ENCODE measurements around the gene ALPK1. TPM values are rescaled to one million over a fixed set of nuclear protein-coding genes. Genes with fewer than 3 reads are reported as not detected.

The ALPK1 gene
- total and polyA plus RNA-seq, 2 donors (not counting 1 experiment from before 2014, with no cell fraction given) = 5.5 to 27.2 TPM

DNA sequence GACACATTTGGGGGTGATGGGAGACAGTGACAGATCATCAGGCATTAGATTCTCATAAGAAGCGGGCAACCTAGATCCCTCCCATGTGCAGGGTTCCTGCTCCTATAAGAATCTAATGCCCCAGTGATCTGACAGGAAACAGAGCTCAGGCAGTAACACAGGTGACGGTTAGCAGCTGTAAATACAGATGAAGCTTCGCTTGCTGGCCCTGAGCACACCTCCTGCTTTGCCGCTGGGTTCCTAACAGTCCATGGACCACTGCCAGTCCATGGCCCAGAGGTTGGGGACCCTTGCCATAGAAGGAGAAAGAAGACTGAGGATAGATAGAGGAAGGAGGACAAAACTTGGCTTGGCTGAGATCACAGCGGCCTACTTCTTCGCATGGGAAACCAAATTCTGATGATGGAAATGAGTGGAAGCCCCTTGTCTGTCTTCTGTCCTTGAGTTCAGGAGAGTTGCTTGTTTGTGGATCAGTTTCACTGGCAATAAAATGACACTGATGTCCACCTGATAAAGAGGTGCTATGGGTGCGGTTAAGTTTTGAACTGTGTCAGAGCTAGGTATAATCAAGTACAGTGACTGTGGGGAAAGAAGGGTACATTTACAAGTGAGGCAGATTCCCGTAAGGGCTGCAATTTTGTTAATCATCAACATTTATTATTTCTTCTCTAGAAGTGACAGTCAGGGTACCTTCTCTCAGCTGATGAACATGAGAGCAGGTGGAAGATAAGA lies 9.7 kb upstream of the ALPK1 start:
- Histone ChIP-seq H3K4me1 (ENCODE audit: control insufficient read depth in 2 of 2, insufficient read depth in 2 of 2, low read length in 2 of 2) (peaks cover 49 to 63% of the 10 kb centered on the region in 2 donors), H3K9ac (ENCODE audit: low read length) (peak overlapping the region; percentile 90), H3K27me3 (replicated peaks in 1 of 4; ENCODE audit: control extremely low read depth in 1 of 4, control insufficient read depth in 3 of 4, insufficient read depth in 4 of 4, low read length in 3 of 4) (no peaks in the 10 kb centered on the region), H3K79me2 (ENCODE audit: control insufficient read depth, insufficient read depth, low read length) (peaks cover 44% of the 10 kb centered on the region), H3K9me3 (ENCODE audit: control extremely low read depth in 1 of 3, control insufficient read depth in 2 of 3, insufficient read depth in 1 of 3, low read length in 2 of 3) (peaks cover 2 to 11% (median 5%) of the 10 kb centered on the region in 3 donors), H3K36me3 (replicated peaks in 1 of 2; ENCODE audit: control extremely low read depth in 1 of 2, control insufficient read depth in 1 of 2, extremely low read depth in 1 of 2, insufficient read depth in 2 of 2, low read length in 1 of 2) (no peaks in the 10 kb centered on the region), H4K20me1 (ENCODE audit: control insufficient read depth, insufficient read depth, low read length, poor library complexity, severe bottlenecking) (no peaks in the 10 kb centered on the region), H3K27ac (ENCODE audit: low read length in 2 of 2) (peak overlapping the region; percentile 85 to 95), H3K4me3 (ENCODE audit: control extremely low read depth in 1 of 5, extremely low read depth in 1 of 5, insufficient read depth in 1 of 5, low read depth in 2 of 5, low read length in 4 of 5) (peak overlapping the region in 3 of 5 experiments; percentile 12 to 89 (median 40)), H2AFZ (ENCODE audit: insufficient read depth, low read depth, low read length, poor library complexity, severe bottlenecking) (peak overlapping the region; percentile 59), H3K4me2 (replicated peaks; ENCODE audit: low read depth, low read length, poor library complexity, severe bottlenecking) (peak overlapping the region; percentile 91)
- peak overlapping the region; percentile 99 for H3K27ac Mint-ChIP-seq
- intact Hi-C loops (cut with micrococcal nuclease) = loop anchor here (10.0 kb wide), 1 partner anchor 1277 kb away; no protein-coding TSS in a partner anchor
- peaks cover 65% of the 10 kb centered on the region for H3K4me1 Mint-ChIP-seq
- peak overlapping the region; percentile 87 for H3K4me3 Mint-ChIP-seq
- TF ChIP-seq, protein P1, sequence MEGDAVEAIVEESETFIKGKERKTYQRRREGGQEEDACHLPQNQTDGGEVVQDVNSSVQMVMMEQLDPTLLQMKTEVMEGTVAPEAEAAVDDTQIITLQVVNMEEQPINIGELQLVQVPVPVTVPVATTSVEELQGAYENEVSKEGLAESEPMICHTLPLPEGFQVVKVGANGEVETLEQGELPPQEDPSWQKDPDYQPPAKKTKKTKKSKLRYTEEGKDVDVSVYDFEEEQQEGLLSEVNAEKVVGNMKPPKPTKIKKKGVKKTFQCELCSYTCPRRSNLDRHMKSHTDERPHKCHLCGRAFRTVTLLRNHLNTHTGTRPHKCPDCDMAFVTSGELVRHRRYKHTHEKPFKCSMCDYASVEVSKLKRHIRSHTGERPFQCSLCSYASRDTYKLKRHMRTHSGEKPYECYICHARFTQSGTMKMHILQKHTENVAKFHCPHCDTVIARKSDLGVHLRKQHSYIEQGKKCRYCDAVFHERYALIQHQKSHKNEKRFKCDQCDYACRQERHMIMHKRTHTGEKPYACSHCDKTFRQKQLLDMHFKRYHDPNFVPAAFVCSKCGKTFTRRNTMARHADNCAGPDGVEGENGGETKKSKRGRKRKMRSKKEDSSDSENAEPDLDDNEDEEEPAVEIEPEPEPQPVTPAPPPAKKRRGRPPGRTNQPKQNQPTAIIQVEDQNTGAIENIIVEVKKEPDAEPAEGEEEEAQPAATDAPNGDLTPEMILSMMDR (IDR thresholded peaks at IDR 0.05) = no peak
- no peak for TF ChIP-seq EZH2 (IDR thresholded peaks at IDR 0.05; ENCODE audit: borderline replicate concordance, insufficient read depth, low read depth, low read length, poor library complexity, severe bottlenecking)
- ChIA-PET POLR2A (interaction anchor here (0.6 to 2.4 kb wide), 5 partner anchors 10 to 55 kb away, joined by 3 to 11 read pairs (median 5); partner anchors contain the start of genes ALPK1 and AP1AR), CTCF (interaction anchor here (0.7 to 9.2 kb wide), 4 partner anchors 34 to 55 kb away, joined by 4 to 65 read pairs (median 8); no protein-coding TSS in a partner anchor)
- ATAC-seq (ENCODE audit: low read depth) (no peak), DNase-seq (peak; percentile 66)
- no peaks in the 10 kb centered on the region for H3K27me3 Mint-ChIP-seq
- 23% methylated on average over 6 of the region's 8 CpGs for whole genome bisulfite sequencing (ENCODE audit: insufficient coverage)
- peaks cover 3% of the 10 kb centered on the region for H3K9me3 Mint-ChIP-seq (ENCODE audit: insufficient read depth)
